Stomach (tissue), 9 donors: ENCODE data around the gene ESPNL. TPM values are rescaled to one million over a fixed set of nuclear protein-coding genes. Genes with fewer than 3 reads are reported as not detected.

Experiments used
- DNase-seq, 2 donors: peaks; one replicate each; pipeline versions ENCODE4 v3.0.0 to v3.0.0-alpha.2; 2013 to 2019
- H3K27ac ChIP-seq, 5 donors: fragments of 200-600 bp in 4 of 5; sonication (generic) in 4 of 5; one replicate each; pipeline ENCODE4 v1.5.1; 2013 to 2019; ENCODE audit warnings: mild to moderate bottlenecking in 1 of 5, moderate library complexity in 1 of 5
- H3K27me3 ChIP-seq, 3 donors: fragments of 200-600 bp; sonication (generic); one replicate each; pipeline ENCODE4 v1.5.1; 2017 to 2019; ENCODE audit warnings: mixed run types in 1 of 3
- H3K36me3 ChIP-seq, 4 donors: fragments of 200-600 bp; sonication (generic); 1 replicate in 3 of 4; 2 replicates in 1 of 4; pipeline ENCODE4 v1.5.1; 2016 to 2019
- H3K4me1 ChIP-seq, 4 donors: fragments of 200-600 bp; sonication (generic); one replicate each; pipeline ENCODE4 v1.5.1; 2016 to 2019
- H3K4me3 ChIP-seq, 4 donors: fragments of 200-600 bp; sonication (generic) in 3 of 4; one replicate each; pipeline ENCODE4 v1.5.1; 2016 to 2019; ENCODE audit warnings: mild to moderate bottlenecking in 1 of 4
- H3K9me3 ChIP-seq, 4 donors: fragments of 200-600 bp; sonication (generic); one replicate each; pipeline ENCODE4 v1.5.1; 2016 to 2019
- CTCF ChIP-seq, 7 experiments: fragments of 450-650 bp in 4 of 7; fragments of 200-600 bp in 3 of 7; sonication (generic) in 3 of 7; IDR thresholded peaks; one replicate each; pipeline ENCODE4 v1.5.1; 2016 to 2019; ENCODE audit warnings: antibody characterized with exemption in 7 of 7, control low read depth in 2 of 7, mild to moderate bottlenecking in 1 of 7
- EP300 ChIP-seq: sonication (generic); formaldehyde crosslinking; IDR thresholded peaks from one replicate; pipeline ENCODE4 v1.6.1; 2017; ENCODE audit warnings: antibody characterized with exemption
- POLR2A ChIP-seq, 4 donors: fragments of 450-650 bp; IDR thresholded peaks; one replicate each; pipeline ENCODE4 v1.6.1; 2016; ENCODE audit warnings: antibody characterized with exemption in 4 of 4, control low read depth in 2 of 4, mild to moderate bottlenecking in 1 of 4, moderate library complexity in 1 of 4
- POLR2AphosphoS5 ChIP-seq, 3 donors: sonication (generic); formaldehyde crosslinking; IDR thresholded peaks; one replicate each; pipeline ENCODE4 v1.6.1; 2016; ENCODE audit warnings: antibody characterized with exemption in 3 of 3
- WGBS, 5 donors: extraction: QIAGEN DNeasy Blood & Tissue Kit in 3 of 5; methylation state at CpG; one replicate each; pipeline versions ENCODE4 v1.1.5 to v1.1.7; 2013 to 2018; 5-methylcytosine and 5-hydroxymethylcytosine counted together
- intact Hi-C: fragments of 100-400 bp; cut with DNase I; formaldehyde crosslinking; loops from one replicate; pipeline ENCODE4 v1.15.1; 2023; ENCODE audit warnings: low total_unique reads
- polyA plus RNA-seq, 3 donors: library from polyadenylated mRNA; stranded (reverse); fragments of 200-250 nt; gene quantifications; one replicate each; pipeline ENCODE4 v1.2.3, GENCODE V29; 2013
- total RNA-seq, 5 donors: library from RNA; depleted of rRNA; stranded (reverse); fragments of >200 nt; gene quantifications; one replicate each; pipeline versions ENCODE4 v1.1.0 to v1.2.3, GENCODE V29; 2014 to 2016
- donor health status: healthy with polysubstance abuse.
- donor health status: Bipolar disorder and iron deficiency.
- donor health status: healthy.

The ESPNL gene
- total and polyA plus RNA-seq, 8 donors, result 0.05 to 1.3 (median 0.31) TPM; not detected in 3

- intact Hi-C loops, result no loop called here
- WGBS, 5 donors, result 61 to 78% (median 69%) methylated on average over 34 to 56 of the region's 56 CpGs
Observed at GRCh38 chr2:238139196-238140039, 39.3 kb downstream of the ESPNL start.

DNA sequence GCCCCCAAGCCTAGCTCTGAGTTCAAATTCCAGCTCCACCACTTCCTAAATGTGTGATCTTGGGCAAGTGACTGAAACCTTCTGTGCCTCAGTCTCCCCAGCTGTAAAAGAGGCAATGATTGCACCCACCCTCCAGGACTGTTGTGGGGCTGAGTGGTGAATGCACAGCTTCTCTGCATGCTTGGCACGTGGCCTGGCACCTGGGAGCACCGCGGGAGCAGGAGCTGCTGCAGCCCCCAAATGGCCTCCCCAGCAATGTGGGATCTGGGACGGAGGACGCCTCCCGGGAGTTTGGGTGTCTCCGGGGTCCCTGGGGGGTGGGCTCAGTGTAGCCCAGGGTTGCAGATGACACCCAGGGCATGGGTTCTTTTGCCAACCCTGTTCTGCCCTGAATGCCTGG, 39.9 kb downstream of the ESPNL start:
- Histone ChIP-seq H3K9me3 (no peaks in the 10 kb centered on the region), H3K27ac (no peak overlapping the region), H3K27me3 (no peaks in the 10 kb centered on the region), H3K4me3 (no peak overlapping the region), H3K36me3 (no peaks in the 10 kb centered on the region), H3K4me1 (peaks cover 8 to 52% (median 31%) of the 10 kb centered on the region in 4 donors)
- intact Hi-C loops, result no loop called here
- no peak for DNase-seq
- TF ChIP-seq POLR2A (IDR thresholded peaks at IDR 0.05) (no peak), EP300 (no peak), POLR2AphosphoS5 (IDR thresholded peaks at IDR 0.05) (no peak), CTCF (IDR thresholded peaks at IDR 0.05) (no peak)
- 92 to 100% (median 95%) methylated on average over 5 to 7 of the region's 7 CpGs for WGBS, 5 donors

More at GRCh38 chr2:238139196-238140039, 39.3 kb downstream of the ESPNL start:
- Histone ChIP-seq H3K4me3 (peak overlapping the region in 3 of 4 donors; percentile 7 to 13 (median 7)), H3K9me3 (no peaks in the 10 kb centered on the region), H3K4me1 (peaks cover 8 to 52% (median 31%) of the 10 kb centered on the region in 4 donors), H3K36me3 (no peaks in the 10 kb centered on the region), H3K27me3 (no peaks in the 10 kb centered on the region), H3K27ac (no peak overlapping the region)
- no peak for TF ChIP-seq POLR2AphosphoS5 (IDR thresholded peaks at IDR 0.05)
- TF ChIP-seq CTCF (IDR thresholded peaks at IDR 0.05), result peak in 1 of 7 experiments; percentile 16
- no peak for TF ChIP-seq POLR2A (IDR thresholded peaks at IDR 0.05)
- no peak for TF ChIP-seq EP300
- DNase-seq, result no peak

GRCh38 chr2:238140721-238141540, 40.8 kb downstream of the ESPNL start:
- Histone ChIP-seq H3K4me1 (peaks cover 8 to 52% (median 31%) of the 10 kb centered on the region in 4 donors), H3K27ac (peak overlapping the region in 1 of 5 donors; percentile 67), H3K36me3 (no peaks in the 10 kb centered on the region), H3K9me3 (no peaks in the 10 kb centered on the region), H3K4me3 (no peak overlapping the region), H3K27me3 (no peaks in the 10 kb centered on the region)
- TF ChIP-seq POLR2AphosphoS5 (IDR thresholded peaks at IDR 0.05) (no peak), EP300 (no peak), CTCF (IDR thresholded peaks at IDR 0.05) (no peak), POLR2A (IDR thresholded peaks at IDR 0.05) (no peak)
- intact Hi-C loops, result no loop called here
- WGBS, 5 donors, result 88 to 95% (median 92%) methylated on average over 12 to 60 of the region's 60 CpGs
- no peak for DNase-seq

GRCh38 chr2:238141541-238142318, 41.6 kb downstream of the ESPNL start:
- peak; percentile 87 to 92 for DNase-seq
- intact Hi-C loops, result no loop called here
- no peaks in the 10 kb centered on the region for H3K9me3 ChIP-seq
- H3K27ac ChIP-seq, result peak overlapping the region in 2 of 5 donors; percentile 22 to 67
- no peaks in the 10 kb centered on the region for H3K36me3 ChIP-seq
- peaks cover 8 to 52% (median 31%) of the 10 kb centered on the region in 4 donors for H3K4me1 ChIP-seq
- WGBS, 5 donors, result 45 to 55% (median 54%) methylated on average over 9 to 10 of the region's 10 CpGs
- no peak for TF ChIP-seq POLR2A (IDR thresholded peaks at IDR 0.05)
- TF ChIP-seq POLR2AphosphoS5 (IDR thresholded peaks at IDR 0.05), result peak in 1 of 3 donors; percentile 75
- no peaks in the 10 kb centered on the region for H3K27me3 ChIP-seq
- H3K4me3 ChIP-seq, result no peak overlapping the region
